ENCODE results near the gene STEAP1. TPM values are rescaled to one million over a fixed set of nuclear protein-coding genes. Genes with fewer than 3 reads are reported as not detected.
"Not testable (repeated sequence)": the region's sequence is repeated elsewhere in the genome, so short reads cannot be mapped to it uniquely, and the experiment has no call there.

Gene STEAP1
- total RNA-seq, 1 donor from 2014 or later = not detected

GRCh38 chr7:90173127-90173844, 19.0 kb downstream of the STEAP1 start:
- intact Hi-C loops (cut with micrococcal nuclease) = no loop called here

DNA sequence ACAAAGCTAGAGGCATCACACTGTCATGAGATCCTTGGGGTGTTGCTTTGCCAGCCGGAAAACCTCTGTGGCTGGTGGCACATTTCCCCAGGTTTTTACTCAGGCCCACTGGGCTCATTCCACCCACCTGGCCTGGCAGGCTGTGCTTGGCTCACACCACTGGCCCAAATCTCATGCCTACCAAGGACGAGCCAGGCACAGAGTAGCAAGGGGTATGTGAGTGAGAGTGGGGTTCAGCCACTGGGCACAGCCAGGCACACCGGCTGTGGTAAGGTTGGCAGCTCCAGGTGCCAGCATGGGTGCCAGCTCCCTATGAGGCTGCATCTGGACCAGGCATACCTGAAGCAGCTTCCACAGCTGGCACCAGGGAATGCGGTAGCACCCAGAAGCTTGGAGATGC, 21.4 kb downstream of the STEAP1 start:
- intact Hi-C loops (cut with micrococcal nuclease) = no loop called here

- intact Hi-C loops (cut with micrococcal nuclease) = no loop called here
These were observed 21.9 kb downstream of the STEAP1 start for GRCh38 chr7:90176195-90176594.

DNA sequence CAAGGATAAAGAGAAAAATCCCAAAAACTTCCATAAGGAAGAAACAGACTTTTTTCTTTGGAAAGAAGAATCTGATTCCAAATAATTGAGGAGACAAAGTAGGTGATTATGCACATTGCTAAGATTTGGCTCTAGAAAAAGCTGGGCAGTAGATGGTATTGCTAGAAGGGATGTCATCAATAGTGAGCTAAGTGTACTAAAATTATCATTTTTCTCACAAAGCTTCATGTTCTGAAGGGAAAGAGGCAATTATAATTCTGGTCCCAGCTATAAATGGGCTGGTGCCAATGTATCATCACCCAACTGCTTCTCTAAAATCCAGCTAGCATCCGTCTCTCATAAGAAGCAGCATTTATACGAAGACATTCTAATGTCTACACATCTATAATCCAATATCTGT, 23.9 kb downstream of the STEAP1 start:
- intact Hi-C loops (cut with micrococcal nuclease) = no loop called here

GRCh38 chr7:90178679-90179278, 24.5 kb downstream of the STEAP1 start:
- intact Hi-C loops (cut with micrococcal nuclease) = no loop called here

DNA sequence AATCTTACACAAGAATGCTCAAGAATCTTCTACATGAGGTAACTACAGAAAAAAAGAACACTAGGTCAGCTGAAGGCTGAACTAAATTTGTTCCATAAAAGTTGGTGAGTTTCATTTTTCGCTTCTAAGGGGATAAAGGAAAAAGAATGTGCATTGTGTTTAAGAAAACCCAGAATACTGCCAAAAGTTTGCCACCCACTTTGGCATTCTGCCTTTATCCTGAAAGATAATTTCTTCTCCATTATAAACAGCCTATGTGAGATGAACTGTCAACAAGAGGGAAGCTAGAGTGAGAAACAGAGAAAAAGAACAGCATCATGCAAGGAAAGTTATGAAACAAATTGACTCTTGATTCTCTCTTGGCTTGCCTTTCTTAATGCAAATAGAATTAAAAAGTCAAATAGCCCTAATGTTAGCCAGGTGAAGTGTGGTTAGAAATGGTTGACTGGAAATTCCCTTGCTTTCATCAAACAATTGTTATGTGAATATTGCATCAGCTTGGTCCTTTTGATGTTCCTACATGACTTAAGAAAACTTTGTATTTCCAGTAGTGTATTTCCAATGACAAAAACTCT, 25.8 kb downstream of the STEAP1 start:
- intact Hi-C loops (cut with micrococcal nuclease) = no loop called here

- intact Hi-C loops (cut with micrococcal nuclease) = no loop called here
These were observed 26.4 kb downstream of the STEAP1 start for GRCh38 chr7:90180649-90181048.

DNA sequence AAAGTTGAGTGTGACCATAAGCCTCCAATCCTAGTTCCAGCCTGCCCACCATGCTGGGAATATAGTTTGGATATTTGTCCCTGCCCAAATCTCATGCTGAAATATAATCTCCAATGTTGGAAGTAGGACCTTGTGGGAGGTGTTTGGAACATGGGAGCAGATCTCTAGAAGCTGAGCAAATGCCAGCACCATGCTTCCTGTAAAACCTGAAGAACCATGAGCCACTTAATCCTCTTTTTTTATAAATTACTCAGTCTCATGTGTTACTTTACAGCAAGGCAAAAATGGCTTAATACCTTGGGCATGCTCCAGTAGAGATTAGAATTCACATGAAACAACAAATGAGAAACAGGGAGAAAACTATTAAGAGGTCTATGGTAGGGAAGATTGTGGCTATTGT, 27.2 kb downstream of the STEAP1 start:
- intact Hi-C loops (cut with micrococcal nuclease) = no loop called here

GRCh38 chr7:90186290-90186689, 32.0 kb downstream of the STEAP1 start:
- intact Hi-C loops (cut with micrococcal nuclease) = not testable (repeated sequence)

- intact Hi-C loops (cut with micrococcal nuclease) = no loop called here
These were observed 33.3 kb downstream of the STEAP1 start for GRCh38 chr7:90187507-90188050.

DNA sequence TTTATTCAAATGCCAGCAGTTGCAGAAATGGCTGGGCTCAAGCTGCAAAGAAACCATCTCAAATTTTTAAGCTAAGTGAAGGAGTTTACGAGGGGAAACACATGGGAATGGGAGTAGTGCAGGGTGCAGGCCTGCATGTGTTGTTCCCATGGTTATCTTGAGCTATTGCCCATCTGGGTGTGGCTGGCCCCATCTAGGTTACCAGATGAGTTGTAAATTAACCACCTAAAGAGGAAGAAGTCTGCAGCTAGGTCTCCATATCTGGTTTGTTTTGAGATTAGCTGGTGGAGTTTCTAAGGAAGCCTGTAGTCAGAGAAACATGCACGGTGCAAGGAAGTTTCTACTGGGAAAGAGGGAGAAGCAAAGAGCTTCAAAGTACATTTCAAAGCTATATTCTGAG, 34.0 kb downstream of the STEAP1 start:
- intact Hi-C loops (cut with micrococcal nuclease) = no loop called here

- intact Hi-C loops (cut with micrococcal nuclease) = no loop called here
These were observed 36.7 kb downstream of the STEAP1 start for GRCh38 chr7:90190995-90191394.

DNA sequence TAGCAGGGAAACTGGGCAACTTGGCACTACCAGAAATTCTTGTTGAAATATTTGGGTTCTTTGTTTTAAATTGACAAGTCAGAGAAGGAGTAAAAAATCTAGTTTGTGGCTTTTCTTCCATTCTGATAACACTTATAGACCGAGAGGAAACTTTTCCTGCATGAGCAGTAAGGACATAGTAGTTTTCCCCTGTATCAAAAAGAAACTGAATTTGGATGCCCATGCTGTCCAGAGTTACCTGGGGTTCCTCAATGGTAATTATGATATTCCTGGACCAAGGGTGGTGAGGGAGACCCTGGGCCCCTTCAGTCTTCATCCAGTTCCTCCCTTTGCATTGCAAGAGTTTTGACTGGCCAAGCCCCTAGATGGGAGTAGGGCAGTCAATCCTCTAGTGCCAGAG, 37.4 kb downstream of the STEAP1 start:
- intact Hi-C loops (cut with micrococcal nuclease) = no loop called here

DNA sequence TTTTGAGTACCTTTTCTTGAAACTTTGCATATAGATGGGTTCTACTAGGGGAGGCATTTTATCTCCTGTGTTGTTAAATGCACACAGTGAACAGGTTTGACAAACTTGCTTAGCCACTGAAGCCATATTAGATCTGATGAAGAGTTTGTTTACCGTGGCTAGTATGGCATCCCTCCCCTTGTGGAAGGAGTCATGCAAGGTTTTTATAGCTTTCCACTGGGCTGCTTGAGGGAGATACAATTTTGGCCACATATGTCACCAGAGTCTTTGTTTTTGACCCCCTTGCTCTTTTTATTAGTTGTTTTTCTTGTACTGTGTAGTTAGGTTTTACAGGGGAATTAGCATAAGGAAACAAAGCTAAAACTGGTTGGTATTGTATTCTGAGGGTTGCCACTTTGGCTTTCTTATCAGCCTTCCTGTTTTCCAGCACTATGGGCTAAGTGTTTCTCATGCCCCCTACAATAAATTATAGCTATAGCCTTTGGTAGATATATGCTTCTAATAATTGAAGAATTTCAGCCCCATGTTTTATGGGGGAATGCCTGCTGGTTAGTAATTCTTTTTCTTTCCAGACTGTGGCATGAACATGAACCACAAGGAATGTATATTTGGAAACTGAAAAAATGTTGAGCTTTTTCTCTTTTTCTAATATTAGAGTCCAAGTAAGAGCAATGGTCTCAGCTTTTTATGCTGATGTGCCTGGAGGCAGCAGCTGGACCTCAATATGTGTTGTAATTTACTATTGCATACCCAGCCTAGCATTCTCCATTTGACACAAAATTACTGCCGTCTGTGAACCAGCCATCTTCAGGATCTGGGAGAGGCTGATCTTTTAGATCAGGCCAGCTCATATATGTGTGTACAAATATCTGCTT, 38.8 kb downstream of the STEAP1 start:
- intact Hi-C loops (cut with micrococcal nuclease) = no loop called here

DNA sequence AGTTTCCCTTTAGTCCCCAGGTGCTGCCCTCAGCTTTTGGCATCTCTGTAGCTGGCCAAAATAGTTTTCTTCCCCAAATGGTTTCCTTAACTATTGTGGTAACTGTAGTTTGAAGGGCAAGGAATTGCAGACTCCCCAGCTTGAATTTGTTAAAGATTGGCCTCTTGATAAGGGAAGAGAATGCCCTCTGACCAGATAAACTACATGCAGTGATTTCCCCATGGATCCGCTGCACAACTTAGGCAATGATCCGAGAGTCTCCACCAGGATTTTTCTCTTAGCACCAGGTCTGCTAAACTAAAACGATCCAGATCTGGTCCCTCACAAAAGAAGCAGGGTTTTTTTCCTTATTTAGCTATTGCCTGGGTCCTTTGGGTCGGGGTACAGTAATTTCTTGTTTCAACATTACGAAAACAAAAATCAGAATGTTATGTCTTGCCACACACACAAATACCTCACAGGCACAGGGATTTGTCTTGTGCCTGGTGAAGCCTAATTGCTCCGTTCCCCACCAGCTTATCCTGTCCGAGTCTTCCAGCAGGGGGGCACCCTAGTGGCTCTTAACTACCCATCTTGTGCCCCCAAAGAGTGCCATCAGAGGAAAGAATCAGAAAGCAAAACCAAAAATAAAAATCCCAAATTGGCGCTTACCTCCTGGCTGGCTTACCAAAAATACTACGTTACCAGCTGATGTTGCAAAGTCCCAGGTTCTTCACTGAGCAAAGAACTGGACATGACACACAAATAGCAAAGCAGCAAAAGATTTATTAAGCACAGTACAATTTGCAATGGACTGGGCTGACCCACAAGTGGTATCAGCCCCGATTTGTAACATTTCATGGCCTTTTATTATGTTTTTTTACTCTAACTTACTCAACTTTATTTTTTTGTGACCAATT, 40.9 kb downstream of the STEAP1 start:
- intact Hi-C loops (cut with micrococcal nuclease) = no loop called here

DNA sequence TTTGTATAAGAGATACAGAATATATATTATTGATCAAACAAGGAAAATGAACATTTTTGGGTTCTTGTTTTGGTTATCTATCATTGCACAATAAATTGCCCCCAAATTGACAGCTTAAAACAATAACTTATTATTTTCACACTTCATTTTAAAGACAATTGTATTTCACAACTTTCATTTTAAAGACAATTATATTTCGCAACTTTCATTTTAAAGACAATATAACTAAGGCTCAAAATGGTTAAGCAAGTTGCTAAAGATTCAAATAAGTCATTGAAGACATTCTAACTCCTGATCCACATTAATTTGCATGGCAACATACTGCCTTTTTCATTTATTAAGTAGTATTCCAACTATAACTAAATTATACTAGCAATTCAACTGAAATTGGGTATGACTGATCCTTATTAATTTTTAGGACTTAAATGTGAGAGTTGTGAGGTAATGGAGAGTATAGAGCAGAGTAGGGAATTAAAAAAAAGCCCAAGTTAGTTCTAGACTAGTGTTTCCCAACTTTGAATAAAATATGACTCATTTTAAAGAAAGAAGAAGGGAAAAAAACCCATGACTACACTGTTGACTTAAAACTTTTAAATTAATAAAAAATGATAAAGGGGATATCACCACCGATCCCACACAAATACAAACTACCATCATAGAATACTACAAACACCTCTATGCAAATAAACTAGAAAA, 47.4 kb downstream of the STEAP1 start:
- intact Hi-C loops (cut with micrococcal nuclease) = no loop called here

- intact Hi-C loops (cut with micrococcal nuclease) = no loop called here
These were observed 53.7 kb downstream of the STEAP1 start for GRCh38 chr7:90207956-90208355.

DNA sequence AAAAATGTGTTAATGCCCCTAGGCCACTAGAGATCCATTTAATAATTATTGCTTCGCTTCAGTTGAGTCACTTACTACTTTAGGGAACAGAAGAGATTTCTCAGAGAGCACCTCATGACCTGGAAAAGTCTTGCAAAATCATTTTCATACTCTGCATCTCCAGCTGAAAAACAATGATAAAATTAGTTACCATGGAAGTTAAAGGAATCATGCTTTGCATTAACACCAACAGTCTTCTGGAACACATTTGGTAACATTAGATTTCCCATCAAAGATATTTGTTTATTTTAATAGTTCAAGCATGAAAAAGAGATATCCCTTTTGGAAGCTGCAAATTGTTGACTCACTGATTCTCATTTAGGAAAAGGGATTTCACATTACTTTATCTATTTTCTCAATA, 55.5 kb downstream of the STEAP1 start:
- intact Hi-C loops (cut with micrococcal nuclease) = no loop called here

- intact Hi-C loops (cut with micrococcal nuclease) = no loop called here
These were observed 56.2 kb downstream of the STEAP1 start for GRCh38 chr7:90210475-90210874.

- intact Hi-C loops (cut with micrococcal nuclease) = no loop called here
These were observed 56.7 kb downstream of the STEAP1 start for GRCh38 chr7:90210981-90211380.
